ENCODE data around the gene SLC5A6.
A peak's percentile ranks its signal among the peaks of the same experiment; 100 is the strongest.

SLC5A6 gene

GRCh38 chr2:27211943-27212625, at the start of gene SLC5A6, which contains the start of gene ATRAID:
TSS of gene SLC5A6 (minus strand) at chr2:27212268. CDS start at chr2:27207650, 4,618 bp downstream.
TSS of gene ATRAID (plus strand) at chr2:27212041. CDS start at chr2:27212369, 328 bp downstream.
- no peaks in the 10 kb centered on the region for H3K9me3 ChIP-seq (ENCODE audit: control insufficient read depth, insufficient read depth, low read depth, low read length)
- peaks cover 6 to 63% of the 10 kb centered on the region in 2 experiments; a peak in 2 of 3 replicates for H3K36me3 ChIP-seq (ENCODE audit: control insufficient read depth in 2 of 2, insufficient read depth in 1 of 2, low read length in 2 of 2)
- H3K27ac ChIP-seq (ENCODE audit: extremely low read depth, low read depth, low read length): peak within 1 kb of the TSS; percentile 88
- ChIA-PET CTCF (no interaction called here), POLR2A (interaction anchor here (0.8 to 1.4 kb wide), 2 partner anchors 77 to 161 kb away, joined by 3 to 4 read pairs; partner anchors contain the start of gene PREB)
- H3K4me3 ChIP-seq (ENCODE audit: low read depth, low read length): peak within 1 kb of the TSS; percentile 93
- peaks cover 2% of the 10 kb centered on the region; the same call in 1 of the 2 replicates for H3K4me1 ChIP-seq (ENCODE audit: control insufficient read depth, insufficient read depth, low read length)
- TF ChIP-seq ZXDB (tag by site-specific recombination; IDR thresholded peaks at IDR 0.05) (peak; percentile 90), ZBTB7A (tag by site-specific recombination; IDR thresholded peaks at IDR 0.05; ENCODE audit: low read depth) (0 out of 2 replicates have a peak, but pooled peaks have one; percentile 16), PRDM10 (tag by site-specific recombination; IDR thresholded peaks at IDR 0.05) (peak; percentile 86), GLIS1 (tag by site-specific recombination; IDR thresholded peaks at IDR 0.05) (peak; percentile 5; the same call in 1 of the 2 replicates), KLF10 (tag by site-specific recombination; IDR thresholded peaks at IDR 0.05) (peak; percentile 90), PATZ1 (tag by site-specific recombination; IDR thresholded peaks at IDR 0.05) (peak; percentile 95), REPIN1 (tag by site-specific recombination; IDR thresholded peaks at IDR 0.05; ENCODE audit: low read depth) (0 out of 2 replicates have a peak, but pooled peaks have one; percentile 11), ZNF473 (tag by site-specific recombination; IDR thresholded peaks at IDR 0.05) (no peak), ZNF10 (tag by site-specific recombination; IDR thresholded peaks at IDR 0.05) (no peak), ZSCAN23 (tag by site-specific recombination; IDR thresholded peaks at IDR 0.05) (no peak), ZNF16 (tag by site-specific recombination; IDR thresholded peaks at IDR 0.05; ENCODE audit: low read depth) (no peak), ZFP69B (tag by site-specific recombination; IDR thresholded peaks at IDR 0.05) (no peak; the same call in 1 of the 2 replicates), ZNF211 (tag by site-specific recombination; IDR thresholded peaks at IDR 0.05; ENCODE audit: low read depth) (no peak), ZEB2 (tag by site-specific recombination; IDR thresholded peaks at IDR 0.05) (peak; percentile 83), ZNF24 (tag by site-specific recombination; IDR thresholded peaks at IDR 0.05) (no peak), ZNF571 (tag by site-specific recombination; IDR thresholded peaks at IDR 0.05) (no peak), ZBTB8A (tag by site-specific recombination; IDR thresholded peaks at IDR 0.05) (peak; percentile 78), ZNF354C (tag by site-specific recombination; IDR thresholded peaks at IDR 0.05; ENCODE audit: borderline replicate concordance, low read depth) (no peak), ZNF580 (tag by site-specific recombination; IDR thresholded peaks at IDR 0.05) (peak; percentile 36; the same call in 1 of the 2 replicates), ZNF704 (tag by site-specific recombination; IDR thresholded peaks at IDR 0.05) (no peak), ZNF335 (tag by site-specific recombination; conservative IDR thresholded peaks at IDR 0.05) (peak; percentile 74), KLF17 (tag by site-specific recombination; IDR thresholded peaks at IDR 0.05) (peak; percentile 67; the same call in 1 of the 2 replicates), ZNF791 (tag by site-specific recombination; IDR thresholded peaks at IDR 0.05) (no peak), ZNF416 (tag by site-specific recombination; IDR thresholded peaks at IDR 0.05) (no peak), ZNF76 (tag by site-specific recombination; IDR thresholded peaks at IDR 0.05; ENCODE audit: borderline replicate concordance, low read depth) (peak; percentile 92), ZNF837 (tag by site-specific recombination; IDR thresholded peaks at IDR 0.05) (no peak), ZNF843 (tag by site-specific recombination; IDR thresholded peaks at IDR 0.05) (0 out of 2 replicates have a peak, but pooled peaks have one; percentile 43), ZNF629 (tag by site-specific recombination; IDR thresholded peaks at IDR 0.05) (peak; percentile 39; the same call in 1 of the 2 replicates), HOXD13 (CRISPR knock-in tag; IDR thresholded peaks at IDR 0.05; ENCODE audit: borderline replicate concordance) (no peak), SP3 (tag by site-specific recombination; IDR thresholded peaks at IDR 0.05) (peak; percentile 97), ZNF146 (tag by site-specific recombination; IDR thresholded peaks at IDR 0.05) (no peak), ZBTB48 (tag by site-specific recombination; IDR thresholded peaks at IDR 0.05) (peak; percentile 84)
